Cerebellar cortex (tissue), 1 donor: ENCODE measurements around the gene CEP290.
A peak's percentile ranks its signal among the peaks of the same experiment; 100 is the strongest.
"Not testable (repeated sequence)": the region's sequence is repeated elsewhere in the genome, so short reads cannot be mapped to it uniquely, and the experiment has no call there.

ENCODE experiments used
- DNase-seq: peaks from one replicate; pipeline ENCODE4 v3.0.0-alpha.2; 2015; ENCODE audit warnings: low spot score

Gene CEP290

GRCh38 chr12:88036353-88036965 lies 105.4 kb downstream of the CEP290 start:
- peak; percentile 14 for DNase-seq

- peak; percentile 32 for DNase-seq
These were observed 106.0 kb downstream of the CEP290 start for GRCh38 chr12:88035907-88036289.

GRCh38 chr12:88035271-88035906 lies 106.5 kb downstream of the CEP290 start:
- DNase-seq, result peak; percentile 91

- not testable (repeated sequence) for DNase-seq
These were observed 110.7 kb downstream of the CEP290 start for GRCh38 chr12:88031161-88031560.

GRCh38 chr12:88029093-88029665 lies 112.7 kb downstream of the CEP290 start, which contains the start of gene C12orf50:
Gene C12orf50, minus strand, starts transcription at chr12:88029401. Its CDS starts 2,439 bp downstream, at chr12:88026962.
- DNase-seq, result no peak

- no peak for DNase-seq
These were observed 115.7 kb downstream of the CEP290 start for GRCh38 chr12:88026196-88026595.

- DNase-seq, result no peak
These were observed 123.9 kb downstream of the CEP290 start for GRCh38 chr12:88017964-88018363.

- no peak for DNase-seq
These were observed 126.1 kb downstream of the CEP290 start for GRCh38 chr12:88015825-88016224.

GRCh38 chr12:88011755-88012154 lies 130.1 kb downstream of the CEP290 start:
- DNase-seq, result no peak

- DNase-seq, result no peak
These were observed 135.5 kb downstream of the CEP290 start for GRCh38 chr12:88006351-88006750.

GRCh38 chr12:88001327-88001726 lies 140.6 kb downstream of the CEP290 start:
- DNase-seq, result no peak
